Fibroblast of skin of right quadriceps (primary cell): Measurements from ENCODE around the gene SLC27A2.
"Not testable (repeated sequence)": the region's sequence is repeated elsewhere in the genome, so short reads cannot be mapped to it uniquely, and the experiment has no call there.

Experiments used
- DNase-seq: peaks from one replicate; pipeline ENCODE4 v3.0.0-alpha.2; 2013

The SLC27A2 gene

DNA sequence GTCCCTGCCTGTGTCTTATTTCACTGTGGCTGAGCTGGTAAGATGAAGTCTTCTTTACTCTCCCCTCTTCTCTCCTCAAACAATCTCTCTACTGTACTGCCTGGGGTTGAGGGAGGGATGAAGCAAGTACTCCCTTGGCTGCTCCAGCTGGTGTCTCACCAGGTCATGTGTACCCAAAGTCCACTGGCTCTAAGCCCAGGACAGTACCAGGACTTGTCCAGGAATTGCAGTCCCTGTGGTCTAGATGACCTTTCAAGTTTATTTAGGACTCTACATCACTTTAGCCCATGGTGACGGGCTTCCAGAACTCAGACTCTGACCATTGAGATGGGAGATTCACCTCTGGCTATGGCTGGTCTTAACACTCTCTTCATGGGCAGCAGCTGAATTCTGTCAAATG lies 17.5 kb upstream of the SLC27A2 start:
- no peak for DNase-seq

DNA sequence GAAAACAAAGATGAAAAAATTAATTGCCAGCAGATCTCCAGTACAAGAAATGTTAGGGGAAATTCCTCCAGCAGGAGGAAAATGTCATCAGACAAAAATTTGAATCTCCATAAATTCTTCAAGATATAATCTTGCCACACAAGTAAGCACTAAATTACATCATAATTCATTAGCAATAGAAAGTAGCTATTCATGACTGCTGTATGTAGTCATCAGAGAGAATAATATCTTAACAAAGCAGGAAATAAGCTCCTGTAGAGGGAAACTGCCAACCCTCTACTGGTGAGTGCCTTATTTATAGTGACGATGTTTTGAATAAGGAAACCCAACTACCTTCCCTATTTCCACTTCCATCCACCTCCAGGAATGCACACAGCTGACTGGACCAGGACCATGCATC lies 15.8 kb upstream of the SLC27A2 start:
- peak; percentile 86 for DNase-seq

GRCh38 chr15:50167110-50167509 lies 14.9 kb upstream of the SLC27A2 start:
- DNase-seq, result no peak

- DNase-seq, result no peak
Observed at GRCh38 chr15:50168379-50168778, 13.6 kb upstream of the SLC27A2 start.

GRCh38 chr15:50168783-50169411 lies 13.1 kb upstream of the SLC27A2 start:
- DNase-seq, result no peak

DNA sequence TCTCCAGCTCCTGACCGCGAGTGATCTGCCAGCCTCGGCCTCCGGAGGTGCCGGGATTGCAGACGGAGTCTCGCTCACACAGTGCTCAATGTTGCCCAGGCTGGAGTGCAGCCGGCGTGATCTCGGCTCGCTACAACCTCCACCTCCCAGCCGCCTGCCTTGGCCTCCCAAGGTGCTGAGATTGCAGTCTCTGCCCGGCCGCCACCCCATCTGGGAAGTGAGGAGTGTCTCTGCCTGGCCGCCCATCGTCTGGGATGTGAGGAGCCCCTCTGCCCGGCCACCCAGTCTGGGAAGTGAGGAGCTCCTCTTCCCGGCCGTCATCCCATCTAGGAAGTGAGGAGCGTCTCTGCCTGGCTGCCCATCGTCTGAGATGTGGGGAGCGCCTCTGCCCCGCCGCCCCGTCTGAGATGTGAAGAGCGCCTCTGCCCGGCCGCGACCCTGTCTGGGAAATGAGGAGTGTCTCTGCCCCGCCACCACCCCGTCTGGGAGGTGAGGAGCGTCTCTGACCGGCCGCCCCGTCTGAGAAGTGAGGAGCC lies 9.6 kb upstream of the SLC27A2 start:
- not testable (repeated sequence) for DNase-seq

- peak; percentile 12 for DNase-seq
Observed at GRCh38 chr15:50176869-50177268, 5.1 kb upstream of the SLC27A2 start.

GRCh38 chr15:50180091-50180490 lies 1.9 kb upstream of the SLC27A2 start:
- no peak for DNase-seq

DNA sequence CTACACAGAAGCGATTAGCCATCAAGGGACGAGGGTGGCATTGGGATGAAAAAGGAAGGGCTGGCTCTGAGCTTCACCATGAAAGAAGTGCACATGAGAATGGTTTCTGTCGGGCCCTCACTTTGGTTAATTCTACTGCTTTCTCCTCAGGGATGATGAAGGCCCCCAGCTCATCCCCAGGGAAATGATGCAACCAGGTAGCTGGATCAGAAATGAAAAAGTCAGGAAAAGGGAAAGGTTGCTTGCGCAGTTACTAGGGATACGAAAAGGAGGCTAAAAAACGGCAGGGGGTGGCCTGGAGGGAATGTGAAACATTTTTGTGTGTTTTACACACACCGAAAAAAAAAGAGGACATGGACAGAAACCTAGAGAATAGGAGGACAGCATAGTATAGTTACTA lies 1.4 kb upstream of the SLC27A2 start:
- no peak for DNase-seq

DNA sequence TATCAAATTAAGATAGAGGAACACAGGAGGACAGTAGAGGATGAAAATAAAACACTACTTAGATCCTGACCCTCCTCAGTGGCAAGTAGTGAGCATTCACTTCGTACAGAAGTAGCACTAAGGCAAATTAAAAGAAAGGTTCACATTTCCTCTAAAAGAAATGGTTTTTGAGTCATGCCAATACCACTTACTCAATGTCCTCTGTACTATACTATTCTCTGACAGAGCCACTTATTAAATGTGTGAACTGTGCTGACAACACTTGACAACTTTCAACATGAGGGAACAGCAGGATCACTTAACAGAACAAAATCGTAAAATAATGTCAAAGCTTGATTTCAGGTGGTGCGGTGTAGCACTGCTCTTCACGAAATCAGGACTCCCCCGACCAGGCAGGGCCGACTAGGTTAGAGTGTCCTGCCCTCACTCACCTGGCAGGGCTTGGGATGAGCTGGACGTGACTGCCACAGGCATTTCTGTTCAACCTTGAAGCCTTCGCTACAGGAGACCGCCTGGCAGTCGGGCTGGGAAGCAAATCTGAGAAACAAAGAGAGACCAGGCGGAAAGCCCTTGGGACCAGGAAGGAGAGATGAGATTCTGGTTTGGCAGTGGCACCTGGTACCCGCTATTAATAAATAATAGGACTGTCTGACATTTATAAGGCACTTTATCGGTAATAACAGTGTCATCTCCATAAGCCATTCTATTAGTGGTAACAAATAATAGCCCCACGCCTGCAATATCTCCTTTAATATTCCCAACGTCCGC lies 611 bp upstream of the SLC27A2 start:
- DNase-seq, result no peak

DNA sequence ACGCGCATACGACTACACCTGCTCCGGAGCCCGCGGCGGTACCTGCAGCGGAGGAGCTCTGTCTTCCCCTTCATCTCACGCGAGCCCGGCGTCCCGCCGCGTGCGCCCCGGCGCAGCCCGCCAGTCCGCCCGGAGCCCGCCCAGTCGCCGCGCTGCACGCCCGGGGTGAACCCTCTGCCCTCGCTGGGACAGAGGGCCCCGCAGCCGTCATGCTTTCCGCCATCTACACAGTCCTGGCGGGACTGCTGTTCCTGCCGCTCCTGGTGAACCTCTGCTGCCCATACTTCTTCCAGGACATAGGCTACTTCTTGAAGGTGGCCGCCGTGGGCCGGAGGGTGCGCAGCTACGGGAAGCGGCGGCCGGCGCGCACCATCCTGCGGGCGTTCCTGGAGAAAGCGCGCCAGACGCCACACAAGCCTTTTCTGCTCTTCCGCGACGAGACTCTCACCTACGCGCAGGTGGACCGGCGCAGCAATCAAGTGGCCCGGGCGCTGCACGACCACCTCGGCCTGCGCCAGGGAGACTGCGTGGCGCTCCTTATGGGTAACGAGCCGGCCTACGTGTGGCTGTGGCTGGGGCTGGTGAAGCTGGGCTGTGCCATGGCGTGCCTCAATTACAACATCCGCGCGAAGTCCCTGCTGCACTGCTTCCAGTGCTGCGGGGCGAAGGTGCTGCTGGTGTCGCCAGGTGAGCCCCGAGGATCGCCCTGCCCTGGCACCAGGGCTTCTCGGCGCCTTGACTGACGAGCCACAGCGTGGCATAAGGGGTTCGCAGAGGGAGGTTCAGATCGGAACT lies 420 bp downstream of the SLC27A2 start:
- DNase-seq, result no peak

DNA sequence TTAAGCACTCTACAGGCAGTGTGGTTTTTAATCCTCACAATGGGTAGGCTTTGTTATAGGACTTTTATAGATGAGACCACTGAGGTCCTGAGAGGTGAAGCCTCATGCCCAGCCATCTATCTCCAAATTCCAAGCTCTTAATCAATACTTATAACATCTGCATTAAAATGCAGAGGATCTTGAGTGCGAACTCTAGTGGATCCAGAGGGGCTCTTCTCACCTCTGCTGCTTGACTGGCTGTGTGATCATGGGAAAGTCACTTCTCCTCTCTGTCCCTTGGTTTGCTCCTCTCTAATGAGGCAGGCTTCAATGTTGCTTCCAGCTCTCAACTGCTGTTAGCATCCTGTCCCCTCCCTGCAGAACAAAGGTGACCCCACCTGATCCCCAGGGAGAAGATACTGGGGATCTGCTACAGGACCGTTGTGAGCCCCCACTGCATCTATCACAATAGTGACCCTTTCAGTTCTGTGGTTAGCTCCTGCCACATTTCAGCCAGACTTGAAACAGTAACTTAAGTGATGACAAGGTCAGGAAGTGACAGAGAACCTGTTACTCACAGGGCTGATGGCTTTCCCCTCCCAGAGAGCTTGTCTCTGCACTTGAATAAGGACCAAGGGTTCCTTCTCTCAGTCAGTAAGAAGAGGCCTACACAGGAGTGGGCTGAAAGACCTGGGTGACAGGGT lies 1.3 kb downstream of the SLC27A2 start:
- DNase-seq, result no peak

DNA sequence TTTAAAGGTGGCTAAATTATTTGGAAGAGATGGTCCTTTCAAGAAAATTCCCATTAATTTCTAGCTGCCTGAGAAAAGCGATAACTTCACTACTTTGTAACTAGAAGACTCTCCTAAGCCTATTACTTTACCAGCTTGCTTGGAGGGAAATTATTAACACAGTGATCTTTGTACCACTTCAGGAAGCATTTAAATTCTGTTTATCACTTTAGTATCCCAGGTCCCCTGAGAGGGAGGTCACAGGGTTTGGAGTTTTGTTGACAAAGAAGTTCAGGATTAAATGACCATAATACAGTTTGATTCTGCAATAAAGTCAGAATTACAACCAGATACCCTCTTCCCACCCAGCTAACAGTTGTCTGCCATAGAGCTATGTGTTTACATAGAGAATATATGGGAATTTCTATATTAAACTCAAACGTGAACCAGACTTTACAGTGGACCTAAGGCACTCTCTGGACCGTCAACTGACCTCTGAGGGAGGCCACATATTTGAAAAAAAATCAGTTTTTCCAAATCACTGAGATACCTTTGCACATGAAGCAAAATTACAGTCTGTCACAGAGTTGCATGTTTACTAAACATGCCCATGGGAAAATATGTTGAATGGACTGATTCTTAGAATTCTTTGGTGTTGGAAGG lies 3.0 kb downstream of the SLC27A2 start:
- no peak for DNase-seq

- no peak for DNase-seq
Observed at GRCh38 chr15:50186090-50186489, 4.1 kb downstream of the SLC27A2 start.

DNA sequence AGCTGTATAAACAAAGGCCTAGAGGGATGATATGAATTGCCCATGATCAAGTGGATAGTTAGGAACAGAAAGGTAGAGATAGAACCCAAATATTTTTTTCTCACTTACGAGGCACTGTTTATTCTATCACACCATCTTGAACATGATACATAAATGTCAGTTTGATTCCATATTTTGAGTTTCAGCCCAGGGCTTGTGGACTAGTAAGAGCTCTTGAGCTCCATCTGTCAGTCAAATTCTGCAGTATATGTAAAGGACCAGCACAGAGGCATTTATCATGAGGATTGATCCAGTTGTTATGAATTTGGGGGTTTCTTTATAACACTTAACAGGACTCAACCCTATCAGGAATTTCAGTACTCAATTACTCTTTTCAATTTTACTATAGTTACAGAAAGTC lies 4.8 kb downstream of the SLC27A2 start:
- DNase-seq, result no peak

DNA sequence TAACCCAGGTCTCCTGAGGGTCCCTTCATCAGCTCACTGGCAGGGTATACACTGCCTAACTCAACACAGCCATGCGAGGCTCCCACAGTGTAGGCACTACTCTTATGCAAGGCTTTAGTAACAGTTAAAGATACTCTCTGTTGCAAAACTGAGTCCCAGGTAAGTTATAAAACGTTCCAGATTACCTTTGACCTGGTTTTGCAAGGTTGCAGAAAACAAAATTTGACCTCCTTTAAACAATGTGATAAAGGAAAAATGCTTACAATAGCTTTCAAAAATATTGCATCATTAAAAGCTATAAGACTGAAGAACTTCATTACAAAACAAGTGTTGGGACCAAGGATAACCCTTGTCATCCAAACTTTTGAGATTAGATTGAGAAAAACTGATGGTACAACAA lies 5.5 kb downstream of the SLC27A2 start:
- no peak for DNase-seq

DNA sequence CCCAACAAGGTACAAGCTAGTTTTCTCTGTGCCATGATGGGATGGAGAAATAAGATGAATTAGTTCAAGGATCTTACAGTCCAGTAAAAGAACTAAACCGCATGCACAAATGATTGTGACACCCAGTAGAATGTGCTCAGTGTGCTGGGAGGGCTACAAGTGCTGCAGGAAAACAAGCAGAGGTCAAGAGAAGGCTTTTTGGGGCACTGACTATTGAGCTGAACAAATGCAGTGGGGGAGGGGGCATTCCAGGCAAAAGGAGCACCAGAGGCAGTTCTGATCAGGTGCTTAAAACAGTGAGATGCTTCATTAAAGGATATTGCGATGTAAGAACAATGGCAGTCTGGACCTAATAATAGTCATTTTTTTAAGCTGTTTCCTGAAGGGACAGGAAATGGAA lies 6.0 kb downstream of the SLC27A2 start:
- DNase-seq, result no peak

GRCh38 chr15:50188793-50189192 lies 6.8 kb downstream of the SLC27A2 start:
- not testable (repeated sequence) for DNase-seq

GRCh38 chr15:50189633-50190032 lies 7.6 kb downstream of the SLC27A2 start:
- DNase-seq, result no peak

- DNase-seq, result no peak
Observed at GRCh38 chr15:50190166-50190570, 8.2 kb downstream of the SLC27A2 start.

DNA sequence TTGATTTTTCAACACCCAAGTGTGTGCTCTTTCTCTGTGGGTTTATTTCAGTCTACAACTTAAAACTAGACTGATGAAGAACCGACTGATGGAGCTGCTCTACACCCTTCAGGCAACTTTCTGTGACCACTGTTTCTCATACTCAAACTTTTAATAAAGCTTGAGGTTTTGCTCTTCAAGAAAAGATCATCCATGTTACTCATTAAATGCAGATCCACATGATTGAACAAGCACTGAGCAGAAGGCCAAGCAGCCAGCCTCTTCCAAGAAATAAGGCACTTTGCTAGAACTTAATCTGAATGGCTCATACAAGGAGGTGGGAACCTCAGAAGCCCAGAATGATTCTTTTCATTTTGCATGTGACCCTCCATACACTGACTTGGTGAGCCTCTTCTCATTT lies 8.7 kb downstream of the SLC27A2 start:
- DNase-seq, result no peak

GRCh38 chr15:50192164-50192563 lies 10.2 kb downstream of the SLC27A2 start:
- DNase-seq, result no peak
